Ovary (tissue), 3 donors: ENCODE data around the gene RHBDD3.

Experiments
- CTCF ChIP-seq, 3 donors: fragments of 450-650 bp in 2 of 3; fragments of 200-600 bp in 1 of 3; IDR thresholded peaks; one replicate each; pipeline versions ENCODE4 v1.5.1 to v1.8.0; 2016 to 2022; ENCODE audit warnings: antibody characterized with exemption in 3 of 3, mild to moderate bottlenecking in 1 of 3
- EP300 ChIP-seq: sonication (generic); formaldehyde crosslinking; IDR thresholded peaks from one replicate; pipeline ENCODE4 v1.6.1; 2017; ENCODE audit warnings: antibody characterized with exemption
- POLR2A ChIP-seq: fragments of 450-650 bp; IDR thresholded peaks from one replicate; pipeline ENCODE4 v1.6.1; 2017; ENCODE audit warnings: antibody characterized with exemption, mild to moderate bottlenecking, moderate library complexity
- donor health status: DM: no; HTN: no; CAD: no.

GRCh38 chr22:29265305-29265704 is 2.5 kb downstream of the RHBDD3 start:
- TF ChIP-seq CTCF (IDR thresholded peaks at IDR 0.05): no peak
- TF ChIP-seq EP300: no peak
- TF ChIP-seq POLR2A: no peak
